GM23248 (cell line): ENCODE measurements around the gene SHROOM3. TPM values are rescaled to one million over a fixed set of nuclear protein-coding genes. Genes with fewer than 3 reads are reported as not detected.
A peak's percentile ranks its signal among the peaks of the same experiment; 100 is the strongest.

Source experiments
- DNase-seq: peaks from one replicate; pipeline ENCODE4 v3.0.0-alpha.2; 2015
- H2AFZ ChIP-seq: fragments of 200-600 bp; sonication (generic); 2 replicates; pipeline ENCODE4 v1.6.1; 2016; ENCODE audit warnings: antibody characterized with exemption
- H3F3A ChIP-seq: fragments of 200-600 bp; sonication (generic); 2 replicates; pipeline ENCODE4 v1.6.1; 2016; ENCODE audit warnings: mild to moderate bottlenecking, antibody characterized with exemption, mixed run types; ENCODE audit not compliant: insufficient read depth
- H3K27ac ChIP-seq: fragments of 200-600 bp; sonication (generic); 2 replicates; pipeline ENCODE4 v1.5.1; 2016; ENCODE audit warnings: mild to moderate bottlenecking
- H3K27me3 ChIP-seq: fragments of 200-600 bp; sonication (generic); replicated peaks from 2 replicates; pipeline ENCODE4 v1.6.1; 2016; ENCODE audit warnings: mild to moderate bottlenecking; ENCODE audit not compliant: insufficient read depth
- H3K36me3 ChIP-seq: fragments of 200-600 bp; sonication (generic); 2 replicates; pipeline ENCODE4 v1.6.1; 2016; ENCODE audit warnings: low read depth, mild to moderate bottlenecking
- H3K4me1 ChIP-seq: fragments of 200-600 bp; sonication (generic); 2 replicates; pipeline ENCODE4 v1.6.1; 2016; ENCODE audit warnings: mild to moderate bottlenecking; ENCODE audit not compliant: insufficient read depth
- H3K4me2 ChIP-seq: fragments of 200-600 bp; sonication (generic); one replicate; pipeline ENCODE4 v1.6.1; 2016; ENCODE audit warnings: mild to moderate bottlenecking; ENCODE audit not compliant: unreplicated experiment
- H3K4me3 ChIP-seq: fragments of 200-600 bp; sonication (generic); 2 replicates; pipeline ENCODE4 v1.5.1; 2016; ENCODE audit warnings: mild to moderate bottlenecking
- H3K79me2 ChIP-seq: fragments of 200-600 bp; sonication (generic); 2 replicates; pipeline ENCODE4 v1.6.1; 2016; ENCODE audit warnings: mild to moderate bottlenecking; ENCODE audit not compliant: insufficient read depth
- H3K9ac ChIP-seq: fragments of 200-600 bp; sonication (generic); 2 replicates; pipeline ENCODE4 v1.6.1; 2016; ENCODE audit warnings: mild to moderate bottlenecking
- H3K9me2 ChIP-seq: fragments of 200-600 bp; sonication (generic); 2 replicates; pipeline ENCODE4 v1.6.1; 2016; ENCODE audit warnings: mixed run types, mild to moderate bottlenecking, moderate library complexity; ENCODE audit not compliant: insufficient read depth
- H3K9me3 ChIP-seq: fragments of 200-600 bp; sonication (generic); one replicate; pipeline ENCODE4 v1.6.1; 2017; ENCODE audit warnings: low read depth
- H4K20me1 ChIP-seq: fragments of 200-600 bp; sonication (generic); 2 replicates; pipeline ENCODE4 v1.6.0; 2016; ENCODE audit not compliant: insufficient read depth
- EZH2 ChIP-seq: fragments of 200-600 bp; sonication (generic); IDR thresholded peaks from 2 replicates; pipeline ENCODE4 v1.6.1; 2018; ENCODE audit warnings: antibody characterized with exemption, mild to moderate bottlenecking; ENCODE audit not compliant: insufficient read depth, poor library complexity, severe bottlenecking
- EZH2phosphoT487 ChIP-seq: fragments of 200-600 bp; sonication (generic); IDR thresholded peaks from 2 replicates; pipeline ENCODE4 v1.6.1; 2018; ENCODE audit warnings: antibody characterized with exemption, moderate library complexity, mild to moderate bottlenecking, low read depth; ENCODE audit not compliant: insufficient read depth
- WGBS, 2 experiments: methylation state at CpG; one replicate each; pipeline ENCODE4 v1.1.6; 2015 to 2017; ENCODE audit warnings: low lambda C conversion rate in 2 of 2, low coverage in 1 of 2; ENCODE audit errors: missing lambda C conversion rate in 2 of 2; 5-methylcytosine and 5-hydroxymethylcytosine counted together
- in situ Hi-C: fragments of 300-500 bp; cut with MboI; formaldehyde crosslinking; loops from 2 replicates; pipeline ENCODE4 v1.15.0; 2020
- polyA plus RNA-seq: library from polyadenylated mRNA; unstranded; fragments of >200 nt; fragmentation: Nextera tagmentation; extraction: Ambion mirVana; gene quantifications from 2 replicates; pipeline ENCODE4 v1.2.1, GENCODE V29; 2016
- total RNA-seq: library from RNA; depleted of rRNA; stranded (reverse); fragments of >200 nt; shearing (Covaris generic); gene quantifications from 2 replicates; pipeline ENCODE4 v1.2.3, GENCODE V29; 2014

The SHROOM3 gene
- total and polyA plus RNA-seq, 2 experiments from 2014 or later = 9.7 to 44.6 TPM

DNA sequence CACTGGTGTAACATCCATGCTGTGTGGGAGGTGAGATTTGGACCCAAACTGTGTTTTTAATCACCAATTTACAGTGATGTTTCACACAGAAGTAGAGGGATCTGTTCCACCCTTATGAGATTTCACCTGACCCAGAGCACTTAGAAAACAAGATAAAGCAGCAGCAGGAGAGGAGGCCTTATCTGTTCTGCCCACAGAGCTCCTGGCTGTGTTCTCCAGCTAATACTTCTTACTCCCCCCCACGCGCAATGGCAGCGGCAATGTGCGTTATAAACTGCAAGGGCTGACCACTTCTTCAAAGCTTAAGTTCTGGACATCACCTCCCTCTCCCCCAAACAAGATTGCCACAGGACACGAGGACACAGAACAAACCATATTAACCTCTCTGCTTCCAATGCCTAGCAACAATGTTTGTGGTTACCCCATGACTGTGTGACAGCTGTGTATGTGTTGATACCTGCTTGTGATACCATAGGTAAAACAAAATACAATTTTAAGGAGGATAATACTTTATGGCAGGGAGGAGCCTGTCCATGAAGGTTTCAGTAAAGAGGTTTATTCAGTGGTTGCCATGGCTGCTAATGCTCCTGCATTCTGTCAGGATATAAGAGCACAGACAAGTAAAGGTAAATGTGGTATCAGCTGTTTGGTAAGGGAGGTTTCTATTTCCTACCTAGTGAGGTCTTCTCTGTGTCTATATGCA, 252.9 kb downstream of the SHROOM3 start:
- Histone ChIP-seq H3K27me3 (no peaks in the 10 kb centered on the region), H3K27ac (no peak overlapping the region), H2AFZ (0 out of 2 replicates have a peak overlapping the region, but pooled peaks have one; percentile 1), H4K20me1 (no peaks in the 10 kb centered on the region), H3K9ac (no peak overlapping the region), H3K36me3 (no peaks in the 10 kb centered on the region), H3F3A (peaks cover 11% of the 10 kb centered on the region; the same call in 1 of the 2 replicates), H3K9me3 (no peaks in the 10 kb centered on the region), H3K79me2 (peaks cover 33% of the 10 kb centered on the region), H3K4me3 (no peak overlapping the region), H3K9me2 (no peaks in the 10 kb centered on the region; the same call in 1 of the 2 replicates), H3K4me2 (no peak overlapping the region), H3K4me1 (peaks cover 19% of the 10 kb centered on the region)
- DNase-seq = no peak
- TF ChIP-seq EZH2 (no peak), EZH2phosphoT487 (no peak)
- 86 to 89% methylated on average over 5 of the region's 5 CpGs for WGBS, 2 experiments
- in situ Hi-C loops = no loop called here

DNA sequence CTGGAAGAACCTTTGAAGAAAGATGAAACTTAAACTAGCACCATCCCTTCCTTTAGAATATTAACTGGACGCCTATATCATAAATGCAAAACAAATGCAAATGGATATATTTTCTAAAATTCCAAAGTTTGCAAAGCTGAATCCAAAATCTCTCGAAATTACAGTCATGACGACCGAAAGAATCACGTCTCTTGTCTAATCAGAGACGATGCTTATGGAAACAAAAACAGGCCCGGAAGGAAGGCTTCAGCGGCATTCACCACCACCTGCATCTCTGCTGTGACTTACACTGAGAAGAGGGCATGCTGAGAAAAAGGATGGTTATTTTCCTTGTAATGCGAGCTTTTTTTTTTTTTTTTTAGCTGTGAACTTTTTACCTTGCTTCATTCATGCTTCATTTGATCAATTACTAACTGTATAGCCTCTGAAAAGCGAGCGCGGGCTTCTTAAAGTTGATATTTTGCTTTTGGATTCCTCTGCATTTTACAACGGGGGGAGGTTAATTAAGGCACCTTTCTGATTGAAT, 253.7 kb downstream of the SHROOM3 start:
- H3K27ac ChIP-seq = no peak overlapping the region
- H3K9ac ChIP-seq = peak overlapping the region; percentile 91
- H3K4me2 ChIP-seq = peak overlapping the region; percentile 97
- no peaks in the 10 kb centered on the region for H3K27me3 ChIP-seq
- no peaks in the 10 kb centered on the region for H3K36me3 ChIP-seq
- peak overlapping the region; percentile 81 for H2AFZ ChIP-seq
- peak overlapping the region; percentile 78 for H3K4me3 ChIP-seq
- in situ Hi-C loops = no loop called here
- H3K4me1 ChIP-seq = peaks cover 19% of the 10 kb centered on the region
- TF ChIP-seq EZH2phosphoT487 = no peak
- TF ChIP-seq EZH2 = no peak
- H4K20me1 ChIP-seq = no peaks in the 10 kb centered on the region
- peak; percentile 19 for DNase-seq
- H3F3A ChIP-seq = peaks cover 11% of the 10 kb centered on the region; the same call in 1 of the 2 replicates
- H3K9me2 ChIP-seq = no peaks in the 10 kb centered on the region; the same call in 1 of the 2 replicates
- H3K79me2 ChIP-seq = peaks cover 41% of the 10 kb centered on the region
- 87% methylated on average over 13 of the region's 13 CpGs for WGBS, 2 experiments
- H3K9me3 ChIP-seq = no peaks in the 10 kb centered on the region

DNA sequence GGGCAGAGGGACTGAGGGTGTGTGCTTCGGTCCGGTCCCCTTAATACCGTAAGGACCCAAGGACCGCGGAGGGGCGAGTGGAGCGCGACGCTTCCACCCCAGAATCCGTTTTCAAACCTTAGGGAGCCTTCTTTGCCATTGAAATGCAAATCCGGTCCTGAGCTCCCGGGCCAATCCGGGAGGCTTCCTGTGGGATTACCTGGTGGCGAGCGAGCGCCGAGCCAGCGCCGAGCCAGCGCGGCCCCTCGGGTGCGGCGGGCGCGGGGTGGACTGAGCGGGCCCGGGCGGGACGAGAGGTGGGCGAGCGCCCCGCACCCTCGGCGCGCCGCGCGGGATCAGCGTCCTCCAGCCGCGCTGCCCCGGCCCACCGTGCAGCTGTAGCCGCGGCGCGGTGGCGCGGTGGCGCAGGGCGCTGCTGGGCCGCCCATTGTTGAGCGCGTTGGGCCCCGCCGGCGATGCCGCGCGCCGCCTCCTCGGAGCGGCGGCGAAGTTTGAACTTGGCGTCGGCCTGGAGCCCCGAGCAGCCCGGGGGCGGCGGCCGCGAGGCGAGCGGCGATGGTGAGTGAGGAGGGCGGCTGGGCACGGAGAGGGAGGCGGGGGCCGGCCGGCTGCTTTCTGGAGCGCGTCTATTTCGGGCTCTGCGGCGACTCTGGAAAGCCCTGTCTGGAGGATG, 254.3 kb downstream of the SHROOM3 start:
- no peaks in the 10 kb centered on the region for H3K9me3 ChIP-seq
- peaks cover 19% of the 10 kb centered on the region for H3K4me1 ChIP-seq
- WGBS, 2 experiments = 7% methylated on average over 69 to 78 of the region's 87 CpGs
- TF ChIP-seq EZH2phosphoT487 (no peak), EZH2 (no peak)
- peak overlapping the region; percentile 67 for H3K27ac ChIP-seq
- peak overlapping the region; percentile 78 for H3K4me3 ChIP-seq
- H3K4me2 ChIP-seq = peak overlapping the region; percentile 97
- no peaks in the 10 kb centered on the region for H3K27me3 ChIP-seq
- in situ Hi-C loops = no loop called here
- H3K36me3 ChIP-seq = no peaks in the 10 kb centered on the region
- peak overlapping the region; percentile 81 for H2AFZ ChIP-seq
- H3K9me2 ChIP-seq = no peaks in the 10 kb centered on the region; the same call in 1 of the 2 replicates
- peaks cover 11% of the 10 kb centered on the region; the same call in 1 of the 2 replicates for H3F3A ChIP-seq
- H3K9ac ChIP-seq = peak overlapping the region; percentile 91
- no peaks in the 10 kb centered on the region for H4K20me1 ChIP-seq
- DNase-seq = peak; percentile 78
- H3K79me2 ChIP-seq = peaks cover 47% of the 10 kb centered on the region

DNA sequence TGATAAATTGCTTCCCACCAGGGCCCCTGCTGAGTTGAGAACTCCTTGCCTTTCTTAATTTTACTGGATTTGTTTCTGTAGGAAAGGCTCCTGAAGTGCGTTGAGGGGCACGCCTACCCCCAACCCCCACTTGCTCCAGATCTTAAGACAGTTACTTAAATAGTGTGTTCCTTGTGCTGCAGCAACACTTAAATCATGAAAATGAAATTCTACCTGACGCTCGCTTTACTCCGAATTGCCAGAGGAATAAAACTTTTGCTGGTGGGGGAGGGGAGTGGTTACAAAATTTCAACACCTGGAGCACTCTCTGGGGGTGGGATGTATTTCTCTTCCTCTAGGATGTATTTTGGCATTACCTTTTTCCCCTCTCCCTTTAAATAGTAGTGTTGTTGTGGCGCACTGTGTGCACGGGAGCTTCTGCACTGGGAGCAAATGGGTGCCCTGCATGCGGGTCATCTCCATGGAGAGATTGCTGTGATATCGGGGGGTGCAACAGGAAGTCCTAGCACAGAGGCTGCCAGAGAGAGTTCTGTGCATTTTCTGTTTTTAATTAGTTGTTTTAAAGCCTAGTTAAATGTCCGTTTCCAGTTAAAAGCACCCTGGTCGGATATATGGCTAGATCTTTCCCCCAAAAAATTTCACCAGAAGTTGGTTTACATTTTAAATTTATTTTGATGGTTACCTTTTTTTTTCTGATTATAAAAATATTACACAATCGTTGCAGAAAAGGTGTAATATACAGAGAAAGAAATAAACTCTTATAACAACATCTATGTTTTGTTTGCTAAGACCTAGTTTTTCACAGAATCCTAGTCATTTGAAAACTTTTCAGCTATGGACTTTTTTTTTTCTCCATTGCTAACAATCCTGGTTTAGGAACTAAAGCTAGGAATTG, 255.2 kb downstream of the SHROOM3 start:
- Histone ChIP-seq H3K27ac (peak overlapping the region; percentile 67), H3F3A (peaks cover 11% of the 10 kb centered on the region; the same call in 1 of the 2 replicates), H3K36me3 (no peaks in the 10 kb centered on the region), H3K9me2 (no peaks in the 10 kb centered on the region; the same call in 1 of the 2 replicates), H2AFZ (peak overlapping the region; percentile 80), H3K4me2 (peak overlapping the region; percentile 97), H3K4me3 (peak overlapping the region; percentile 78), H3K9me3 (no peaks in the 10 kb centered on the region), H3K9ac (peak overlapping the region; percentile 91), H3K79me2 (peaks cover 57% of the 10 kb centered on the region), H4K20me1 (no peaks in the 10 kb centered on the region), H3K4me1 (peaks cover 19% of the 10 kb centered on the region), H3K27me3 (no peaks in the 10 kb centered on the region)
- WGBS, 2 experiments = 9 to 11% methylated on average over 12 of the region's 12 CpGs
- in situ Hi-C loops = no loop called here
- DNase-seq = peak; percentile 62
- TF ChIP-seq EZH2 = no peak
- no peak for TF ChIP-seq EZH2phosphoT487
